NCI-H510A treated with DMSO at 0.1 percent for 48 hours (cell line): ENCODE measurements around the gene ZNF346.
"Not testable (repeated sequence)": the region's sequence is repeated elsewhere in the genome, so short reads cannot be mapped to it uniquely, and the experiment has no call there.

Experiments used
- DNase-seq: peaks from one replicate; lab custom pipeline; 2025; lab: John Stamatoyannopoulos, UW

Gene ZNF346

GRCh38 chr5:177022386-177023302, at the start of gene ZNF346:
ZNF346 (plus strand) TSS chr5:177022696; CDS start chr5:177022739, 43 bp downstream.
- DNase-seq = peak; percentile 81

GRCh38 chr5:176979669-176980068, 42.8 kb upstream of the ZNF346 start:
- no peak for DNase-seq

GRCh38 chr5:176980818-176981217, 41.7 kb upstream of the ZNF346 start:
- no peak for DNase-seq

DNA sequence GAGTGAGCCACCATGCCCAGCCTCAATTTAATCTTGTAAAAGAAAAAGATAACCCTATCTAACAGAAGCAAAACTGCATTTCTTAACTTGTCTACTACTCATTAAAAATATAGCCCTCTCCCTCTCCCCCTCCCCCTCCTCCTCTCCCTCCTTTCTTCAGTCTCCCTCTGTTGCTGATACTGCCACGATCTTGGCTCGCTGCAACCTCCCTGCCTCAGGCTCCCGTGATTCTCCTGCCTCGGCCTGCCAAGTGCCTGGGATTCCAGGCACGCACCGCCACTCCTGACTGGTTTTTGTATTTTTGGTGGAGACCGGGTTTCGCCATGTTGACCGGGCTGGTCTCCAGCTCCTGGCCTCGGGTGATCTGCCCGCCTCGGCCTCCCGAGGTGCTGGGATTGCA, 39.4 kb upstream of the ZNF346 start:
- DNase-seq = not testable (repeated sequence)

DNA sequence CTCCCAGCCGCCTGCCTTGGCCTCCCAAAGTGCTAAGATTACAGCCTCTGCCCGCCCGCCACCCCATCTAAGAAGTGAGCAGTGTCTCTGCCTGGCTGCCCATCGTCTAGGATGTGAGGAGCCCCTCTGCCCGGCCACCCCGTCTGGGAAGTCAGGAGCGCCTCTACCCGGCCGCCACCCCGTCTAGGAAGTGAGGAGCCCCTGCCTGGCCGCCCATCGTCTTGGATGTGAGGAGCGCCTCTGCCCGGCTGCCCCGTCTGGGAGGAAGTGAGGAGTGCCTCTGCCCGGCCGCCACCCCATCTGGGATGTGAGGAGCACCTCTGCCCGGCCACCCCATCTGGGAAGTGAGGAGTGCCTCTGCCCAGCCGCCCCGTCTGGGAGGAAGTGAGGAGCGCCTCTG, 38.9 kb upstream of the ZNF346 start:
- not testable (repeated sequence) for DNase-seq

DNA sequence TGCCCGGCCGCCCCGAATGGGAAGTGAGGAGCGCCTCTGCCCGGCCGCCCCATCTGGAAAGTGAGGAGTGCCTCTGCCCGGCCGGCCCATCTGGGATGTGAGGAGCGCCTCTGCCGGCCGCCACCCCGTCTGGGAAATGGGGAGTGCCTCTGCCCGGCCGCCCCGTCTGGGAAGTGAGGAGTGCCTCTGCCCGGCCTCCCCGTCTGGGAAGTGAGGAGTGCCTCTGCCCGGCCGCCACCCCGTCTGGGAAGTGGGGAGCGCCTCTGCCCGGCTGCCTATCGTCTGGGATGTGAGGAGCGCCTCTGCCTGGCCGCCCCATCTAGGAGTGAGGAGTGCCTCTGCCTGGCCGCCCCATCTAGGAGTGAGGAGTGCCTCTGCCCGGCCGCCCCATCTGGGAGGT, 38.3 kb upstream of the ZNF346 start:
- not testable (repeated sequence) for DNase-seq

DNA sequence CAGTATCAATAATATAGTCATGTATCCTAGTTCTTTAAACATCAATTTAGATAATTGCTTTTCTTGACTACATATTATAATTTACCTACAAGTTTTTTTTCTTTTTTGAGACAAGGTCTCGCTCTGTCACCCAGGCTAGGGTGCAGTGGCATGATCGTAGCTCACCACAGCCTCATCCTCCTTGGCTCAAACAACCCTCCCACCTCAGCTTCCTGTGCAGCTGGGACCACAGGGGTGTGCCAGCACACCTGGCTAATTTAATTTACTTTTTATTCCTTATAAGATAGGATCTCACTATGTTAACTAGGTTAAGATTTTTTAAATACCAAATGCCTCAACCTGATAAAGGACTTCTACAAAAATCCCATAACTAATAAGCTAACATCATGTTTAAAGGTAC, 37.0 kb upstream of the ZNF346 start:
- no peak for DNase-seq

DNA sequence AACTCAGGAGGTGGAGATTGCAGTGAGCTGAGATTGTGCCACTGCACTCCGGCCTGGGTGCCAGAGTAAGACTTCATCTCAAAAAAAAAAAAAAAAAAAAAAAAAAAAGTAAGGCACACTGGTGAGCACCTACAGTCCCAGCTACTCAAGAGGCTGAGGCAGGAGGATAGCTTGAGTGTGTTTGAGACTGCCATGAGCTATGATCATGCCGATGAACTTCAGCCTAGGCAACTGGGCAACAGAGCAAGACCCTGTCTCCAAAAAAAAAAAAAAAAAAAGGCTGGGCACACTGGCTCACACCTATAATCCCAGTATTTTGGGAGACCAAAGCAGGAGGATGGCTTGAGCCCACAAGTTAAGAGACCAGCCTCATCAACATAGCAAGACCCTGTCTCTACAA, 36.2 kb upstream of the ZNF346 start:
- DNase-seq = no peak

DNA sequence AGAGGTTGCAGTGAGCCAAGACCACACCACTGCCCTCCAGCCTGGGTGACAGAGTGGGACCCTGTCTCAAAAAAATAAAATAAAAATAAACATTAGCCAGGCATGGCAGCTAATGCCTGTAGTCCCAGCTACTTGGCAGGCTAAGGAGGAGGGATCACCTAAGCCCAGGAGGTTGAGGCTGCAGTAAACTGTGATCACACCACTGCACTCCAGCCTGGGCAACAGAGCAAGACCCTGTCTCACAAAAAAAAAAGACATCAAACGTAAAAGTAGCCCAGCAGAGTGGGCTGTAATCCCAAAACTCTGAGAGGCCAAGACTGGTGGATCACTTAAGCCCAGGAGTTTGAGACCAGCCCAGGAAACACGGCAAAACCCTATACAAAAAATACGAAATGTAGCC, 34.9 kb upstream of the ZNF346 start:
- no peak for DNase-seq

GRCh38 chr5:176993081-176993480, 29.4 kb upstream of the ZNF346 start:
- DNase-seq = not testable (repeated sequence)

DNA sequence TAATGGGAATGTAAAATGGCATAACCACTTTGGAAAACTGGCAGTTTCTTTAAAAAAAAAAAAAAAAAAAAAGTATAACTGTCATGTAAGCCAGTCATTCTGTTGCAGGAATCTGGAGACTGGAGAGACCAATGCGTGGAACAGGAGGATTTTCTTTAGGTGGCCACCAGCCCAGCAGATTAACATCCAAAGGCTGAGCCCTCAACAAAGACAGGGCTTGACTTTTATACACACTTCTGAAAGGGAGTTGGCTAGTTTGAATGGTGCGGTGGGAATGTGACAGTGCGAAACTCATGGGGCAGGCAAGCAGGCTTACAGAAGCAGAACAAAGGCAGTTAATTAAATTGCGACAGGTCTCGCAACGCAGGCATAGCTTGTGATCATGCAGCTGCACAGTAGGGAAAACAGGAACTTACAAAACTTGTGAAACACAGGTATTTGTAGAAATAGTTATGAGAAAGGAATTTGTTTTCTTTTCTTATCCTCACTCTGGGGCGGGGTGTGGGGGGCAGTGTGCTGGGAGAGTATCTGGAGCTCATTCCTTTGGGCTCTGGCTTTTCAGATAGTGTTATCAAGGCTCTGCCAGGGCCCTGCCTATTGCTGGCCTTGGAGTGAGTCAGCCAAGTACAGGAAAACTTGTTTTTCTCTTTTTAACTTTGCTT, 27.9 kb upstream of the ZNF346 start:
- DNase-seq = no peak

DNA sequence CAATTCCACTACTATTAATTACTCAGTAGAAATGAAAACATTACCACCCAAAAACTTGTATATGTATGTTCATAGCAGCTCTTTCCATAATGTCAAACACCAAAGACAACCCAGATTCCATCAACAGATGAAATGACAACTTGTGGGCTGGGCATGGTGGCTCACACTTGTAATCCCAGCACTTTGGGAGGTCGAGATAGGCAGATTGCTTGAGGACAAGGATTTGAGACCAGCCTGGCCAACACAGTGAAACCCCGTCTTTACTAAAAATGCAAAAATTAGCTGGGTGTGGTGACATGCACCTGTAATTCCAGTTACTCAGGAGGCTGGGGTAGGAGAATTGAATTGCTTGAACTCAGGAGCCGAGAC, 27.4 kb upstream of the ZNF346 start:
- DNase-seq = no peak

- DNase-seq = no peak
These were observed 26.4 kb upstream of the ZNF346 start for GRCh38 chr5:176995896-176996767.

DNA sequence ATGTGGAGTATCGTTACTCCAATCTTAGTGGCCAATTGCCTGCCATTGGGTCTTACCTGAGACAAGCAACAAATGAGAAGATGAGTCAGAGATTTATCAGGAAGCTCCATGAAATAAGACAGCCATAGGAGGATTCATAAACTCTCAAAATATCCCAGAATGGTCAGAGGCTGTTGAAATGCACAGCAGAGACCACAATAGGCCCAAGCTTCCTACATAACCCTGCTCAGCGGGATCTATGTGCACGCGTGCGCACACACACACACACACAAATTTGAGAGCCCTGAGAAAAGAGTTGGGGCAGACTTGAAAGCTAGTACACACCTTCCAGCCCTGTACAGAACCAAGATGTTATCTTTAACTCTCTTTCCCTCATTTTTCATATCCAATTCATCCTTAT, 25.7 kb upstream of the ZNF346 start:
- DNase-seq = no peak

DNA sequence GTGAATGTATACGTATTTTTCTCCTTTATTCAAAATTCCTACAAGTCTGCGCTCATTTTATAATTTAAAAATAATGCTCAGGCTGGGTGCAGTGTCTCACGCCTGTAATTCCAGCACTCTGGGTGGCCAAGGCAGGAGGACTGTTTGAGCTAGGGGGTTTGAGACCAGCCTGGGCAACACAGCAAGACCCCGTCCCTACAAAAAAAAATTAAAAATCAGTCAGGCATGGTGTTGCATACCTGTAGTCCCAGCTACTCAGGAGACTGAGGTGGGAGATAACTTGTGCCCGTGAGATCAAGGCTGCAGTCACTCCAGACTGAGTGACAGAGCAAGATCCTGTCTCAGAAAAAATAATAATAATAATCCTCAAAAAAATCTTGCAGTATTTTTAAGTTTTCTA, 23.7 kb upstream of the ZNF346 start:
- DNase-seq = no peak

DNA sequence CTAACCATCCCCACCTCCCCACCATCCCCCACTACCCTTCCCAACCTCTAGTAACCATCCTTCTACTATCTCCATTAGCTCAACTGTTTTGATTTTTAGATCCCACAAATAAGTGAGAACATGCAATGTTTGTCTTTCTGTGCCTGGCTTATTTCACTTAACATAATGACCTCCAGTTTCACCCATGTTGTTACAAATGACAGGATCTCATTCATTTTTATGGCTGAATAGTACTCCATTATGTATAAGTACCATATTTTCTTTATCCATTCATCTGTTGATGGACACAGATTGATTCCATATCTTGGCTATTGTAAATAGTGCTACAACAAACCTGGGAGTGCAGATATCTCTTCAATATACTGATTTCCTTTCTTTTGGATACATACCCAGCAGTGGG, 23.0 kb upstream of the ZNF346 start:
- not testable (repeated sequence) for DNase-seq

GRCh38 chr5:177003649-177004048, 18.8 kb upstream of the ZNF346 start:
- DNase-seq = no peak

GRCh38 chr5:177004961-177005360, 17.5 kb upstream of the ZNF346 start:
- no peak for DNase-seq

GRCh38 chr5:177005619-177006264, 16.8 kb upstream of the ZNF346 start:
- DNase-seq = peak; percentile 61

GRCh38 chr5:177006265-177006972, 16.1 kb upstream of the ZNF346 start, which contains the start of gene UIMC1:
UIMC1 (minus strand) TSS chr5:177006779; CDS start chr5:176982615, 24,164 bp downstream.
- peak; percentile 85 for DNase-seq

GRCh38 chr5:177008716-177009115, 13.8 kb upstream of the ZNF346 start:
- no peak for DNase-seq
